Hepatic stellate cell (primary cell): ENCODE data around the gene CHD1.

Experiments used
- DNase-seq: peaks from one replicate; pipeline ENCODE4 v3.0.0; 2011; ENCODE audit warnings: low spot score

The CHD1 gene

GRCh38 chr5:98935206-98935605 is 6.4 kb upstream of the CHD1 start:
- no peak for DNase-seq

DNA sequence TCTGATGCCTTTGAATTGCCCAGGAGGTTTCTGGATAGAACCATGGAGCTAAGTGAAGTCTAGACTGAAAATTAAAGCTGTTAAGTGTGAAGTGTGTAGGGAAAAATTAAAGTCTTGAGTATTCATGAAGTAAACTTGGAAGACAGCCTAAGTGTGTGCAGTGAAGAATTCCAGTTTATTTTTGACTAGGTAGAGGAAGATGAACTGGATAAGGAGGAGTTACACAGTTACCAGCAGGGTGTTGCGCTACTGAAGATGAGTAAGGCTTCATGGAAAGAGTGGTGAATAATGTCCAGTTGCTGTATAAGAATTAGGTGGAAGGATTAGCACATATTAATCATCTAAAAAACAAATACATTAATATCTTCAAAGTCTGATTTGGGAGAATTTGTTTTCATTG is 5.7 kb upstream of the CHD1 start:
- no peak for DNase-seq

- no peak for DNase-seq
Measured at GRCh38 chr5:98933445-98934072, 4.8 kb upstream of the CHD1 start.

DNA sequence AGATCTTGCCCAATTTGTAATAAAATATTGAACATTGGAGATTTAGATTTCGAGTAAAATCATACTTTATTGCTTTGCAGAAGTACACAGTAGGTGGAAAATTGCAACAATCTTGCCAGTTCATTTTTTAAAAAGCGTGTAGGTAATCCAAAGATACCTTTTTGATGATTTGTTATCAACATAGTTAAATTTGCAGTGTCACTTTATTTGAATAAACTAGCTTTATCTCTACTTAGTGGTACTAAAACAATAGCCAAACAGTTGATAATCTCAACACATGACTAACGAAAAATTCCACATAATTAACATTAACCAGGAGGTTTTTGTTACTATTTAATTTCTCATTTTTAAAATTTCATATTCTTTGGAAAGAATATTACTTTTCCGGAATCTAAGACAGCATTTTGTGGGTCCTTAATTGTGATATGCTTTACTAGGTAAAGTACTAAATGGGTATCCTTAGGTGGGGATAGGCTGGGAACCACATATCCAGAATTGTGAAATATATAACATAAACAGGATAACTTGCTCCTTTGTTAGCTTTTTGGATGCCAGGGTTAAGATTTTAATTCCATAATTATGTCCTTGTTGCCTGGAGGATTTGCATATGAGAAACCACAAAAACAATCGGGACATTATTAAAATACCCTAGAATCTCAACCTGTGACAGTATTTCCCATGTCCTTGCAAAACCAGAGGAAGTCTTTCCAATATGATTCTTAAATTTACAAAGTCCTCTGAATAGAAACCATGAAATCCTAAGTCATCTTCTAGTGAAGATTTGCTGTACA is 2.4 kb upstream of the CHD1 start:
- DNase-seq, result no peak

DNA sequence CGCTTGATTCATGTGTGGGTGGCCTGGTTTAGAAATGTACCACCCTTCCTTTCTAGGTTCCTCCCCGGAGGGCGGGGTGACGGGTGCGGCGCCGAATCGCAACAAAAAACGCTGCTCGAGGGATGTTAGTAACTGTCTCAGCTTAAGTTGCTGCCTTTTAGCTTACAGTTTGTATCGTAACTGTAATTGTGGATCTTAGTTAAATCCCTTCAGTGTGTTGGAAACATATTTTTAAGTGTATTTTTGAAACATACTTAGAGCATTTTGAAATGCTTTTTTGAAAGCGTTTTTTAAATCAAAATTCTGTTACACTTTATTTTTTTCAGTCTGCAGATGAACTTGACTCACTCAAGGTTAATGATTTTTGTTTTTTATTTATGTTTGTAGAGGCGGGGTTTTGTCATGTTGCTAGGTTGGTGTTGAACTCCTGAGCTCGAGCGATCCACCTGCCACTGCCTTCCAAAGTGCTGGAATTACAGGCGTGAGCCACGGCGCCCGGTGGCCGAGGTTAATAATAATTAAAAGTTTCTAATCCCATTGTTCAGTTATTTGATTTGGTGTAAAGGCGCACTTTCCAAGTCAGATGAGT is 997 bp upstream of the CHD1 start:
- DNase-seq, result no peak

- peak; percentile 57 for DNase-seq
Measured at GRCh38 chr5:98927989-98928872, 576 bp downstream of the CHD1 start.

- peak; percentile 39 for DNase-seq
Measured at GRCh38 chr5:98927242-98927988, 1.4 kb downstream of the CHD1 start.

DNA sequence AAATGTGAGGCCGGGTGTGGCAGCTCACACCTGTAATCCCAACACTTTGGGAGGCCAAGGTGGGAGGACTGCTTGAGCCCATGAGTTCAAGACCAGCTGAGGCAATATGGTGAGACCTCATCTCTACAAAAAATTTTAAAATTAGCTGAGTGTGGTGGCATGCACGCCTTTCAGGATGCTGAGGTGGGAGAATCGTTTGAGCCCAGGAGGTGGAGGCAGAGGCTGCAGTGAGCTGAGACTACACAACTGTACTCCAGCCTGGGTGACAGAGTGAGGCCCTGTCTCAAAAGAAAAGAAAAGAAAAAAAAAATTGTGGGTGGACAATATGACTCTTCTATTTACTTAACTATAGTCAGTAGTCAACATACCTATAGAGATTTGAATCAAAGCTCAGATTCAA is 4.8 kb downstream of the CHD1 start:
- DNase-seq, result no peak

DNA sequence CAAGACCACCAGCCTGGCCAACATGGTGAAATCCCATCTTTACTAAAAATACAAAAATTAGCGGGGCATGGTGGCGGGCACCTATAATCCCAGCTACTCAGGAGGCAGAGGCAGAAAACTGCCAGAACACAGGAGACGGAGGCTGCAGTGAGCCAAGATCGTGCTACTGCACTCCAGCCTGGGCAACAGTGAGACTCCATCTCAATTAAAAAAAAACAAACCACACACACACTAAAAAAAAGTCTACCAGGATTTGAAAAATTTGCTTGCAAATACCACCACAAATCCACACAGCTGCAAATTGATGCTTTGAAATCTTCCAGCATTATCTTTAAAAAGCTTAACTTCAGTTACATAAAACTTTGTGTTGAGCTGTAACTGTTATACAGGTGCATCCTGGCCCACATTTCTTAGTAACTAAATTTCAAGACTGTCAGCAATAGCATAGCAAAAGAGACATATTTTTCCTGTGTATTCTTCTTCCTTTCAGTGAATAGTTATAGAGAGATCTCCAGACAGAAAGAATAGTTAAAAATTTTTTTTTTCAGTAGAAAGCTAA is 6.8 kb downstream of the CHD1 start:
- no peak for DNase-seq

DNA sequence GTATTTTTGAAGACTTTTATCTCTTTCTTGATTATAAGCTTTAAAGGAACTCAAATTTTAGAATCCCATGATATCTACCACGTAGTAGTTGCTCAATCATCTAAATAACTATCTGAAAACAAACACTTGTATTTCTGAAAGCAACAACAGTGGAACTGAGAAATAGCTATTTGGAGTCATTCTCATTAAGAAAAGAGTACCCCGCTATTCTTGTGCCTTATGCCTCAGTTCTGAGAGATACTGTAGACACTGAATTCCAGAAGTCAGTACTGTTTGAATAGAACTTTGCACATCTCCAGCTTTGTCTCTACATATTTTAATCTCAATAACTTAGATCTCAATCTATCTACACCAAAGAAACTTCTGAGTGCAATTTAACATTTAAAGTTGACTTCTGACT is 11.4 kb downstream of the CHD1 start:
- no peak for DNase-seq

- DNase-seq, result no peak
Measured at GRCh38 chr5:98916540-98916939, 12.3 kb downstream of the CHD1 start.

- DNase-seq, result no peak
Measured at GRCh38 chr5:98913911-98914310, 14.9 kb downstream of the CHD1 start.

- no peak for DNase-seq
Measured at GRCh38 chr5:98911280-98912040, 17.3 kb downstream of the CHD1 start.

- no peak for DNase-seq
Measured at GRCh38 chr5:98909363-98909762, 19.4 kb downstream of the CHD1 start.

DNA sequence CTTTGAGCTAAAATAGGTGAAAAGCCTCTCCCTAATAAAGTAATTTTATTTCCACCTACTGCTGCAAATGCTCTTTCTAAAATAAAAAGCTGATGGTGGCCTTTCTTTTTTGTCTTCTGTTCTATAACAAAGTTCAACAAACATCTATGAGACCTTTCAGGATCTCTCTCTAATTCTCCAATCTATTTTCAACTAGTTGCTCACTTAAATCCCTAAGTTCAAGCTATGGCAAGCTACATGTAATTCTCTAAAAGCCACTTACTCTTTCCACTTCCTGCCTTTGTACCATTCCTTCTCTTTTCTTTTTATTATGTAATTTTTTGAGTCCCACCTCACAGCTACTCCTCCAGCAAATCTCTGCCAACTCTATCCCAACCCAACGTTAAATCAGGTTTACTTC is 20.9 kb downstream of the CHD1 start:
- DNase-seq, result no peak

- no peak for DNase-seq
Measured at GRCh38 chr5:98906756-98907355, 22.0 kb downstream of the CHD1 start.

GRCh38 chr5:98905857-98906688 is 22.7 kb downstream of the CHD1 start:
- DNase-seq, result no peak

DNA sequence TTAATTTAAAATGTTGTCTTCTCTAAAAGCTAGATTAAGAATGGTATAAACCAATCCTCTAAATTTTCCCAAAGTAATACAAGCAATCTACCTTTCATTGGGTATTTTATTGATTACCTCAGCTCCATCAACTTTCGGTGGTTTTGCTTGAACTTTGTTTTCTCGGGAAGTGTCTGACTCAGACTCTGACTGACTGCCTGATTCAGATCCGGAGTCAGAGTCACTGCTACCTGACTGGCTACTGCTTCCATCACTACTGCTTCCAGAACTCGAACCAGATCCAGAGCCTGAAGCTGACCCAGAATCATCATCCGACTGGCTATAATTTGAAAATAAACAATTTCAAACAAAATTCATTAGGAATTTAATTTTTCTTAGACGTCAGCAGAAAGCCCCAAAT is 24.0 kb downstream of the CHD1 start:
- DNase-seq, result peak; percentile 8

DNA sequence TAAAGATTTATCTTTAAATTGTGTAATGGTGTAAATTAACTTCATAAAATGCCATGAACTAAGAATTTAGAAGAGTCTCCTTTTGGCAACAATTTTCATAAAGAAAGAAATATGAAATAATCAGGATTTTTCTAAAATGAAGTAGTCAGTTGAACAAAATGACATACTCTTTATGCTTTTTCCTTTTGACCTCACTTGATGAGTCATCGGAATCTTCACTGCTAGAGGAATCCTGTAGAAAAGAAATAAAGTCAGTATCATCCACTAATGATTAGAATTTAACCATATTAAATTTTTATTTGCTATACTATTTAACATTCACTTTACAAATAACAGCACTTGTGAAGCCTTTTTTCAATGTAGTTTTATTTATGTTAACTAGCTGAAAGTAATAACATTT is 26.1 kb downstream of the CHD1 start:
- DNase-seq, result peak; percentile 9
